Activated T-cell treated with anti-CD3 and anti-CD28 coated beads, Interleukin-2, amount 50 U/mL, for 4 hours (primary cell): ENCODE measurements around the gene NANS. TPM values are rescaled to one million over a fixed set of nuclear protein-coding genes. Genes with fewer than 3 reads are reported as not detected.

Experiments
- ATAC-seq, 2 donors: fragments of 200-7000 bp; cut with Tn5 transposase; one replicate each; pipeline ENCODE4 v1.10.0; 2021
- DNase-seq: peaks from one replicate; pipeline ENCODE4 v3.0.0-alpha.2; 2020
- H3K27me3 Mint-ChIP-seq: one replicate; pipeline ENCODE4 v1.8.0; 2021; ENCODE audit warnings: low read depth, mixed read lengths
- H3K36me3 Mint-ChIP-seq: one replicate; pipeline ENCODE4 v1.8.0; 2022; ENCODE audit warnings: mixed read lengths; ENCODE audit not compliant: insufficient read depth
- H3K4me1 Mint-ChIP-seq: one replicate; pipeline ENCODE4 v1.8.0; 2021; ENCODE audit warnings: low read depth, mixed read lengths
- H3K4me3 Mint-ChIP-seq: one replicate; pipeline ENCODE4 v1.8.0; 2021; ENCODE audit warnings: mild to moderate bottlenecking, moderate library complexity, mixed read lengths
- H3K9me3 Mint-ChIP-seq: one replicate; pipeline ENCODE4 v1.8.0; 2021; ENCODE audit warnings: mixed read lengths
- total RNA-seq, 3 donors: library from RNA; stranded (reverse); gene quantifications; one replicate each; pipeline ENCODE4 v1.2.1, GENCODE V29; 2021

Gene NANS
- total RNA-seq, 3 donors from 2014 or later = 48.4 to 57.2 (median 49.1) TPM

DNA sequence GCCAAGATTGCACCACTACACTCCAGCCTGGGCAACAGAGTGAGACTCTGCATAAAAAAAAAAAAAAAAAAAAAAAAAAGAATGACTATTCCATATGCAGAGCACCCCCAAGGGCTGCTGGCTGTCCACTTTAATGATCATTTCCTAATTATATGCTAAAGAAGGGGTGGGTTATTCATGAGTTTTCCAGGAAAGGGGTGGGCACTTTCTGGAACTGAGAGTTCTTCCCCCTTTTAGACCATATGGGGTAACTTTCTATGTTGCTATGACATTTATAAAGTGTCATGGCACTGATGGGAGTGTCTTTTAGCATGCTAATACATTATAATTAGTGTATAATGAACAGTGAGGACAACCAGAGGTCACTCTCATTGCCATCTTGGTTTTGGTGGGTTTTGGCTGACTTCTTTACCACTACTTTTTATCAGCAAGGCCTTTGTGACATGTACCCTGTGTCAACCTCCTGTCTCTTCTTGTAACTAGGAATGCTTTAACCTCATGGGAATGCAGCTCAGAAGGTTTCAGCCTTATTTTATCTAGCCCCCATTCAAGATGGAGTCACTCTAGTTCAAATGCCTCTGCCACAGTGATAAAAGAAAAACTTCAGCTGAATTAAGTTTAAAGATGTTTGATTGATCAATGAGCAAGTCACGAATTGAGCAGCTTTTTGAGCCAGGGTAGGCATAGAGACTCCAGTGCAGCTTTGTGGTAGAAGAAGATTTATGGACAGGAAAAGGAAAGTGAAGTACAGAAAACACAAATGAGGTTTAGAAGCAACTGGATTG is 7.1 kb upstream of the NANS start:
- no peaks in the 10 kb centered on the region for H3K9me3 Mint-ChIP-seq
- no peak overlapping the region for H3K4me3 Mint-ChIP-seq
- peaks cover 18% of the 10 kb centered on the region for H3K4me1 Mint-ChIP-seq
- no peak for ATAC-seq
- H3K36me3 Mint-ChIP-seq = peaks cover 10% of the 10 kb centered on the region
- no peak for DNase-seq
- no peaks in the 10 kb centered on the region for H3K27me3 Mint-ChIP-seq

DNA sequence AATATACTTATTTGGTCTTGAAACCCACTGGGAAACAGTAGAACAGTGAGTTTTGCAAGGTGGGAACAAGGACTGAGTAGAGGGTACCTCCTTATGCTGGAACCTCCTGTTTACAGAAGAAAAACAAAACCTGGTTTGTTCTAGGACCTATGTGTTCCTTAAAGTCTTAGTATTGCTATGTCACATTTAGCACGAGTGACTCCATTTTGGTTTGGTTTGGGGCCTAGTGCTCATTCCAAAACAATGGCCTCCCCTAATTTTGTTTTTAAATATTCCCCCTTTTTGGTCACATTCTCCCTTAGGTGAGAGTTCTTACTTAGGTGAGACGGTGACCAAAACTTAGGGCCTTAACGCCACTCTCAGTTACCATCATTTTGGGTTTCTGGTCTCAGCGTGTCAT is 6.2 kb upstream of the NANS start:
- DNase-seq (no peak), ATAC-seq (no peak)
- Mint-ChIP-seq H3K27me3 (no peaks in the 10 kb centered on the region), H3K9me3 (no peaks in the 10 kb centered on the region), H3K4me3 (no peak overlapping the region), H3K4me1 (peaks cover 13% of the 10 kb centered on the region), H3K36me3 (peaks cover 10% of the 10 kb centered on the region)

DNA sequence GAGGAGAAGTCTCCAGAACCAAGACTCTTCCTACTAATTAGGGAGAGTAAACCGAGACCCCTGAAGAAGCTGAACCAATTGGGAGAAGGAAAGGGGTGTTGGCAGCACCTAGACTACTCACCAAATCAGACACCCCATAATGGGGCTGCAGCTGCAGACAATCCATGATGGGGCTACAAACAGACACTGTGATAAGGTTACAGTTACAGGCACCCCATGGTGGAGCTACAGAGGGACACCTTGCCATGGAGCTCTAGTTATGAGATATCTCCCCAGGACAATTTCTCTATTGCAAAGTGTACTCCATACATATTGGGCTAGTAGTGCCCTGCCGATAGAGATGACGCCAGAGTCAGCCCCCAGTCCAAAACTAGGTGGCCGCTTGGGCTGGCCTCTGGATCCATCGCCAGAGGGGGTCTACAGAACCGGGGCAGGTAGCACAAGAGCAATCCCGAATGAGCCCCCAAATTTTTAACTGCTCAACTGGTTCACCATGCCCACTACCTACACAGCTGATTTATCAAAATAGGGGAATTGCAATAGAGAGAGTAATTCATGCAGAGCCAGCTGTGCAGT is 2.1 kb upstream of the NANS start:
- H3K27me3 Mint-ChIP-seq = no peaks in the 10 kb centered on the region
- peaks cover 3% of the 10 kb centered on the region for H3K36me3 Mint-ChIP-seq
- H3K4me3 Mint-ChIP-seq = no peak overlapping the region
- ATAC-seq = no peak
- H3K4me1 Mint-ChIP-seq = peaks cover 18% of the 10 kb centered on the region
- DNase-seq = no peak
- no peaks in the 10 kb centered on the region for H3K9me3 Mint-ChIP-seq

DNA sequence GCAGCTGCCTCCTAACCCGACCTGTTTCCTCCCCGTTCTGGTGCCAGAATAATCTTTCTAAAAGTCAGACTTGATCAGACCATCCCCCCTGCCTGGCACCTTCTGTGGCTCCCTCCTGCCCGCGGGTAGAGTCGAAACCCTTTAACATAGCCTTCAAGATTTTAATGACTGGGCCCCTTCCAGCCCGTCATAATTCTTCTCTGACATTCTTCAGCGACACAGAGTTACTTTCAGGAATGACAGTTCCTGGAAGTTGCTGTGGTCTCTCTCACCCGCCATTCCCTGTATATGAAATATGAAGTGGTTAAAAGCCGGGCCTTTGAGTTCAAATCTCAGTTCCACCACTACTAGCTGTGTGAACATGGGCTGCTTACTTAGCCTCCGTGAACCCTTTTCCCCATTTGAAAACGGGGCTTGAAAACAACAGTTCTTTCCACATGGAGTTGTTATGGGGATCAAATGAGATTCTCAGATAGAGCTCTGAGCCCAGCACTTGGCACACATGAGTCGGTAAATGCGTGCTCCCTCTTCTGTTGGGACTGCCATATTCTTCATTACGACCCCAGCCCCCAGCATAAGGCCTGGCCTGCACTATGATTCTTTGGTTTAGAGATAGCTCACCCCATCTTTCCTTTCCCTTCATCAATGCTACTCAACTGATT is 737 bp downstream of the NANS start:
- Mint-ChIP-seq H3K4me3 (peak overlapping the region; percentile 96), H3K4me1 (peaks cover 21% of the 10 kb centered on the region), H3K36me3 (peaks cover 8% of the 10 kb centered on the region), H3K27me3 (no peaks in the 10 kb centered on the region), H3K9me3 (no peaks in the 10 kb centered on the region)
- no peak for DNase-seq
- no peak for ATAC-seq

DNA sequence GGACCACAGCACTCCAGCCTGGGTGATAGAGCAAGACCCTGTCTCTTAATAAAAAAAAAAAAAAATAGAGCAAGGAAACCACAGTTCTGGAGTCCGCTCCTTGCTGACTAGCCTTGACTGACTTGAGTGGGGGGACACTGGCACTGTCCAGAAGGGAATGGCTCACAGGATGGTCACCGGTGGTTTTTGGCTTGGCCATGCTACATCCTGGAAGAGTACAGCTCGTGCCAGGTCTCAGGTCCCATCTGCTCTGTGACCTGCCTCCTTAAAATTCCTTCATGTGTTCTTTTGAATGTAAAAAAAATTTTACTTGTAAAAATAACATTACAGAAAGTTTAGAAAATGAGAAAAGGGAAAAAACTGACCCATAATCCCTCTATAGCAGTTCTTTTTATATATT is 5.6 kb downstream of the NANS start:
- no peak overlapping the region for H3K4me3 Mint-ChIP-seq

DNA sequence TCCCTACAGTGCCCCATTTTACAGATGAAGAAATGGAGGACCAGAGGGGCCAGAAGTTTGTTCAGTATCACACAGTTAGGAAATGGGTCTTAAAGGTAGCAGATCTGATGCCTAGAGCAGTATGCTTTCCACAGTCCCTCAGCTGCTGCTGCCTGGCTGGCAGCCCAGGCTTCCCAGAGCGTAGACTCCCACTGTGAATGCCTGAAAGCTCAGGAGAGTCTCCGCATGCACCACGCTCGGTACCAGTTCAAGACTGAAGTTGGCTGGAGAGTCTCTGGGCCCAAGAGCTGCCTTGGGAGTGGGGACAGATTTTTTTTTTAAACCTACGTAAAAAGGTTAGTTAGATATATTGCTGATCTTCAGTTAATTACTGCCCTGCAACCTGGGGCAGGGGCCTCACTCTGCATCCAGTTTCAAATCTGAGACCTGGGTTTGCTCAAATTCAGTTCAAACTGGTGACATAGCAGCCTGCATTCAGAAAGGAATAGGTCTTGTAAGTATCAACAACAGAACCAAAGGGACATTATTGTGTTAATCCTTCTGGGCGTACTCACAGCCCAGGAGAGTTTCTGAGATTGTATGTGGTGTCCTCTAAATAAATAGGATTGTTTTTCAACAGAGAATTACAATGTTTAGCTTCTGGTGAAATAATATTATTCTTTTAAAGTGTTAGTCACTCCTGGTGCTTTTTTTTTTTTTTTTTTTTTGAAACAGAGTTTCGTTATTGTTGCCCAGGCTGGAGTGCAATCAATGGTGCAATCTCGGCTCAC is 8.3 kb downstream of the NANS start:
- Mint-ChIP-seq H3K4me3 (no peak overlapping the region), H3K36me3 (peaks cover 33% of the 10 kb centered on the region)
- no peak for DNase-seq

More for the DNA sequence above, 5.6 kb downstream of the NANS start:
- Mint-ChIP-seq H3K36me3 (peaks cover 29% of the 10 kb centered on the region), H3K27me3 (no peaks in the 10 kb centered on the region), H3K4me1 (peaks cover 16% of the 10 kb centered on the region), H3K9me3 (no peaks in the 10 kb centered on the region)
- no peak for DNase-seq
- no peak for ATAC-seq

DNA sequence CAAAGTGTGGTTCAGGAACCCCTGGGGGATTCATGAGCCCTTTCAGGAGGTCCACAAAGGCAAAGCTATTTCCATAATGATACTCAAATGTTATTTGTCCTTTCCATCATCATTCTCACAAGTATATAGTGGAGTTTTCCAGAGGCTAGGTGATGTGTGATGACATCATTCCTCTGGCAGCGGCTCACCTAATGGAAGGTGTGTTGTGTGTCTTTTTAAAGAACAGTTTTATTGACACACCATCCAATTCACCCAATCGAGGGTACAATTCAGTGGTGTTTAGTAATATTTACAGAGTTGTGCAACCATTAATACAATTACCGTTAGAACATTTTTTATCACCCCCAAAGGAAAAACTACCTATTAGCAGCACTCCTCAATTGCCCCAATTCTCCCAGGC is 9.7 kb downstream of the NANS start:
- no peaks in the 10 kb centered on the region for H3K9me3 Mint-ChIP-seq
- peaks cover 5% of the 10 kb centered on the region for H3K4me1 Mint-ChIP-seq
- H3K36me3 Mint-ChIP-seq = peaks cover 31% of the 10 kb centered on the region
- H3K27me3 Mint-ChIP-seq = no peaks in the 10 kb centered on the region
- no peak for DNase-seq
- ATAC-seq = no peak
- H3K4me3 Mint-ChIP-seq = no peak overlapping the region

More for the DNA sequence above, 8.3 kb downstream of the NANS start:
- H3K9me3 Mint-ChIP-seq = no peaks in the 10 kb centered on the region
- no peaks in the 10 kb centered on the region for H3K27me3 Mint-ChIP-seq
- no peak for ATAC-seq
- H3K4me1 Mint-ChIP-seq = peaks cover 5% of the 10 kb centered on the region

DNA sequence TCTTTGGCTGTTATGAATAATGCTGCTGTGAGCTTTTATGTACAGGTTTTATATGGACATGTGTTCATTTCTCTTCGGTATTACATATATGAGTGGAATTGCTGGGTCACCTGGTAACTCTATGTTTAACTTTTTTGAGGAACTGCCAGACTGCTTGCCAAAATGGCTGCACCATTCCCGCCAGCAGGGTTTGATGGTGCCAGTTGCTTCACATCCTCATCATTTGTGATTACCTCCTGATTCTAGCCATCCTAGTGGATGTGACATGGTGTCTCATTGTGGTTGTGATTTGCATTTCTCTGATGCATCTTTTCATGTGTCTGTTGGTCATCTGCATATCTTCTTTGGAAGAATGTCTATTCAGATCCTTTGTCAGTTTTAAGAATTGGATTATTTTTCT is 10.7 kb downstream of the NANS start:
- no peak for ATAC-seq
- H3K36me3 Mint-ChIP-seq = peaks cover 31% of the 10 kb centered on the region
- H3K27me3 Mint-ChIP-seq = no peaks in the 10 kb centered on the region
- no peak for DNase-seq
- no peak overlapping the region for H3K4me3 Mint-ChIP-seq
- H3K4me1 Mint-ChIP-seq = peaks cover 5% of the 10 kb centered on the region
- H3K9me3 Mint-ChIP-seq = no peaks in the 10 kb centered on the region

DNA sequence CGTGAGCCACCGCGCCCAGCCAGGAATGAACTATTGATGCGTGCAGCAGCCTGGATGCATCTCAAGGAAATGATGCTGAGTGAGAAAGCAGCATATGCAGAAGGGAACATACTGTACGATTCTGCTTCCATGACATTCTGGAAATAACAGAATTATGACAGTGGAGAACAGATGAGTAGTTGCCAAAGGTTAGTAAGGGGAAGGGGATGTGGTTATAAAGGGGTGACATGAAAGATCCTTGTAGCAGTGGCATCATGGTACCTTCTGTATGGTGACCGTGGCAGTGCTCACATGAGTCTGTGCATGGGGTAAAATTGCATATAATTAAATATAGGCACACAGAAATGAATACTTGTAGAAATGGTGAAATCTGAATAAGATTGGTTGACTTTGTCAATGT is 13.0 kb downstream of the NANS start:
- Mint-ChIP-seq H3K36me3 (peaks cover 20% of the 10 kb centered on the region), H3K27me3 (no peaks in the 10 kb centered on the region), H3K9me3 (no peaks in the 10 kb centered on the region), H3K4me3 (no peak overlapping the region), H3K4me1 (peaks cover 5% of the 10 kb centered on the region)
- ATAC-seq (no peak), DNase-seq (no peak)

DNA sequence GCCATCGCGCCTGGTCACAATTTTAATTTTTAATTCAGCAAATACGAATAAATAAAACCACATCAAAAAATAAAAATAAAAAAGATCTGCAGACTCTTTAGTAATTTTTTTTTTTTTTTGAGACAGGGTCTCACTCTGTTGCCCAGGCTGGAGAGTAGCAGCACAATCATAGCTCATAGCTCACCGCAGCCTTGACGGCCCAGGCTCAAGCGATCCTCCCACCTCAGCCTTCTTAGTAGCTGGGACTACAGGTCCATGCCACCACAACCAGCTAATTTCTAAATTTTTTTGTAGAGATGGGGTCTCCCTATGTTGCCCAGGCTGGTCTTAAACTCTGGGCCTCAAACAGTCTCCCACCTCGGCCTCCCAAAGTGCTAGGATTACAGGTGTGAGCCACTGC is 14.2 kb downstream of the NANS start:
- no peak for DNase-seq
- no peak overlapping the region for H3K4me3 Mint-ChIP-seq
- peaks cover 17% of the 10 kb centered on the region for H3K4me1 Mint-ChIP-seq
- H3K27me3 Mint-ChIP-seq = no peaks in the 10 kb centered on the region
- ATAC-seq = no peak
- peaks cover 15% of the 10 kb centered on the region for H3K36me3 Mint-ChIP-seq
- no peaks in the 10 kb centered on the region for H3K9me3 Mint-ChIP-seq

DNA sequence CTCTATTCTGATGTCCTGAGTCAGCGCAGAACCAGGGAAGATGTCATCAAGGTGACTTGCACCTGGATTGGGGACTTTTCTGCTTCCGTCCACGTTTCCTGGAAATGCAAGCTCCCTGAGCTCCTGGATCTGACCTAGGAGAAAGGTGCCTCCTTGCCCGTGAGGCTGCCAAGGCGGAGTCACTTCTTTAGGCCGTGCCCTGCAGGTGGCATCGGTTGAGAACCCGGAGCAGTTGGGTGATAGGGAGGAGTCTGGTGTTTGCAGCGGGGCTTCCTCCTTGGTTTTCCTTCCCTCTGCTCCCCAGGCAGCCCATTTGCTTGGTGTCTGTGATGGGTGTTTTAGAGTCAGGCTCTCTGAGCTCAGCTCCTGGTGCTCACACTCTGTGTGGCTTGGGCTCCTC is 15.2 kb downstream of the NANS start:
- Mint-ChIP-seq H3K4me1 (peaks cover 27% of the 10 kb centered on the region), H3K4me3 (no peak overlapping the region), H3K9me3 (no peaks in the 10 kb centered on the region), H3K36me3 (peaks cover 5% of the 10 kb centered on the region), H3K27me3 (no peaks in the 10 kb centered on the region)
- ATAC-seq = no peak
- no peak for DNase-seq

DNA sequence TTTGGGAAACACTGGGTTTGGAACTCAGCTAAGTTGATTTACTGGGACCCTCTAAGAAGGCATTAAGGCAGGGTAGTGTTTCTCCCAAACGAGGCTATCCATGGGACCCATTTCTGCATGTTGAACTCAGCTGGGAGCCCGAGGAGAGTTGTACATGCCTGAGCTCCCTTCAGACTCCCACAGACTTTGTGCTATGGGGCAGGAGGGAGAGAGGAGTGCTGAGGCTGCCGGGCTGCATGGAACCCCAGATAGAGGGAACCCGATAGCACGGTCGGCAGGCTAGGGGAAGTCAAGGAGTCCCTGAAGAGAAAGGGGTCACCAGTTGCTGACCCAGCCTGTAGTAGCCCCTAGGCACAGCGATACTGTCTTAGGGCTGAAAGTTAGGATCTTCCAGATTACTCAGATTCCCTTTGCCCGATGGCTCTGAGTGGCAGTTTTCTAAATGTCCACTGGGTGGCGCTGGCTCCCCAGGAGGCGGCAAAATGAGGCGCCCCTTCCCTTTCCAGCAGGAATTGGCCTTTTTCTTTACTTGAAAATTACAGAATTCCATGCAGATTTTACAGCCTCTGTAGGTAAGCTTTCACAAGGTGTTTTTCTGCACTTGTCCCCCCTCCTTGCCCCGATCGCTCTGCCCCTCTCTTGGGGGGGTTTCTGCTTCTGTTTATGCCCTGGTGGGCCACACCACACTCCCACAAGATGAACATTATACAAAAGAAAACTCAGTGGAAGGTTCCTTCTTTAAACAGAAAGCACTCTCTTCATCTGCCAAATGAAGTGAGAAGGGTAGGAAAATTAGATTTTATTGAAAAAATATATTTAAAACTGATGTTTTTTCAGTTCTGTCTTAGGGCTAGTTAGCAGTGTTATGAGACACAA is 17.8 kb downstream of the NANS start:
- Mint-ChIP-seq H3K27me3 (no peaks in the 10 kb centered on the region), H3K4me1 (peaks cover 28% of the 10 kb centered on the region), H3K9me3 (no peaks in the 10 kb centered on the region), H3K36me3 (peaks cover 19% of the 10 kb centered on the region), H3K4me3 (no peak overlapping the region)
- peak; percentile 60 for DNase-seq
- peak in 1 of 2 donors; percentile 36 for ATAC-seq

DNA sequence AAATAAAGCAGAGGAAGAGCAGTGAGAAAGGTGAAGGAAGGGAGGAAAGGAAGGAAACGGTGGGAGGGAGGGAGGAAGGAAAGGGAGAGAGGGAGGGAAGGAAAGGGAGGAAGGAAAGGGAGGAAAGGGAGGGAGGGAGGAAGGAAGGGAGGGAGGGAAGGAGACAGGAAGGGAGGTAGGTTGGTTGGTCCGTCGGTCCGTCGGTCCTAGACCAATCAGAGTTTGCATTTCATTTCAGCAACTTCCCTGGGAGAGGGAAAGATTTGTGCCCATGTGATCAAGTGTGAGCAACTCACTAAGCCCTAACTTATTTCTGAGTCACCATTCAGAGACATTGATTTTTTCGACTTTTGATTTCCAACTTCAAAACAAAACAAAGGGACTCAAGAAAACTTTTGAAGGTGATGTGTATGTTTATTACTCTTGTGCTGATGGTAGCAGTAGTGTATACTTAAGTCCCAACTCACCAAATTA is 18.8 kb downstream of the NANS start:
- H3K4me1 Mint-ChIP-seq = peaks cover 28% of the 10 kb centered on the region
- ATAC-seq = peak; percentile 77

More for the DNA sequence above, 18.8 kb downstream of the NANS start:
- DNase-seq = no peak
- Mint-ChIP-seq H3K9me3 (no peaks in the 10 kb centered on the region), H3K36me3 (peaks cover 21% of the 10 kb centered on the region), H3K4me3 (peak overlapping the region; percentile 60), H3K27me3 (no peaks in the 10 kb centered on the region)
